ENCODE results near the gene MMP14. TPM values are rescaled to one million over a fixed set of nuclear protein-coding genes. Genes with fewer than 3 reads are reported as not detected.

Gene MMP14
- total RNA-seq, 1 experiment from 2014 or later = 17.8 TPM

GRCh38 chr14:22849212-22849819 lies 12.9 kb downstream of the MMP14 start:
- RAD21 ChIA-PET (ENCODE audit: low non-redundant PET in 1 of 2, low total read pairs in 2 of 2, uncharacterized antibody in 2 of 2, unreplicated experiment in 2 of 2) = no interaction called here
- Histone ChIP-seq H3K9ac (ENCODE audit: low read length) (no peak overlapping the region), H3K36me3 (ENCODE audit: control insufficient read depth in 1 of 2, insufficient read depth in 2 of 2, low read length in 2 of 2) (no peaks in the 10 kb centered on the region), H3K9me3 (ENCODE audit: control insufficient read depth in 1 of 2, insufficient read depth in 1 of 2, low read depth in 1 of 2, low read length in 2 of 2) (no peaks in the 10 kb centered on the region), H3K27me3 (ENCODE audit: insufficient read depth, low read length) (no peaks in the 10 kb centered on the region), H4K20me1 (ENCODE audit: insufficient read depth) (no peaks in the 10 kb centered on the region), H2AFZ (ENCODE audit: low read depth, low read length, poor library complexity, severe bottlenecking) (no peak overlapping the region), H3K4me2 (ENCODE audit: low read length) (no peak overlapping the region), H3K27ac (ENCODE audit: low read depth, low read length) (no peak overlapping the region), H3K4me3 (replicated peaks in 1 of 2; ENCODE audit: low read depth in 1 of 2, low read length in 2 of 2) (no peak overlapping the region), H3K4me1 (ENCODE audit: control insufficient read depth in 1 of 2, insufficient read depth in 2 of 2, low read length in 2 of 2) (peaks cover 3 to 12% of the 10 kb centered on the region in 2 experiments; a peak in 2 of 4 replicates), H3K79me2 (ENCODE audit: insufficient read depth, low read length) (no peaks in the 10 kb centered on the region), H3K9me2 (ENCODE audit: insufficient read depth) (no peaks in the 10 kb centered on the region)
- no peak for TF ChIP-seq ZFX (IDR thresholded peaks at IDR 0.05)
- no peak for TF ChIP-seq ELF1 (IDR thresholded peaks at IDR 0.05; ENCODE audit: borderline replicate concordance, low read depth)
- TF ChIP-seq POLR2A (IDR thresholded peaks at IDR 0.05; ENCODE audit: borderline replicate concordance, extremely low read depth, insufficient read depth, insufficient read length) = no peak
- no peak for TF ChIP-seq ATF3 (IDR thresholded peaks at IDR 0.05)
- TF ChIP-seq SRF (IDR thresholded peaks at IDR 0.05; ENCODE audit: low read depth) = no peak
- no peak for TF ChIP-seq EZH2 (IDR thresholded peaks at IDR 0.05)
- no peak for TF ChIP-seq JUND (IDR thresholded peaks at IDR 0.05)
- TF ChIP-seq SP1 (IDR thresholded peaks at IDR 0.05; ENCODE audit: low read depth) = no peak
- no peak for TF ChIP-seq MAX (IDR thresholded peaks at IDR 0.05)
- no peak for TF ChIP-seq RAD21 (IDR thresholded peaks at IDR 0.05; ENCODE audit: low read depth)
- CTCF ChIA-PET = no interaction called here
- intact Hi-C loops (cut with micrococcal nuclease) = no loop called here
- POLR2A ChIA-PET = no interaction called here
- ATAC-seq (no peak), DNase-seq (ENCODE audit: low read depth, low spot score) (no peak)
- BruUV-seq (replicated peaks) = no TSS peak

GRCh38 chr14:22850944-22851764 lies 14.8 kb downstream of the MMP14 start:
- Histone ChIP-seq H3K27me3 (ENCODE audit: insufficient read depth, low read length) (no peaks in the 10 kb centered on the region), H3K79me2 (ENCODE audit: insufficient read depth, low read length) (no peaks in the 10 kb centered on the region), H3K36me3 (ENCODE audit: control insufficient read depth in 1 of 2, insufficient read depth in 2 of 2, low read length in 2 of 2) (no peaks in the 10 kb centered on the region), H3K9me2 (ENCODE audit: insufficient read depth) (no peaks in the 10 kb centered on the region), H2AFZ (ENCODE audit: low read depth, low read length, poor library complexity, severe bottlenecking) (no peak overlapping the region), H4K20me1 (ENCODE audit: insufficient read depth) (no peaks in the 10 kb centered on the region), H3K4me3 (replicated peaks in 1 of 2; ENCODE audit: low read depth in 1 of 2, low read length in 2 of 2) (no peak overlapping the region), H3K4me1 (ENCODE audit: control insufficient read depth in 1 of 2, insufficient read depth in 2 of 2, low read length in 2 of 2) (peaks cover 3 to 19% of the 10 kb centered on the region in 2 experiments; a peak in 2 of 4 replicates), H3K4me2 (ENCODE audit: low read length) (no peak overlapping the region), H3K9me3 (ENCODE audit: control insufficient read depth in 1 of 2, insufficient read depth in 1 of 2, low read depth in 1 of 2, low read length in 2 of 2) (no peaks in the 10 kb centered on the region), H3K27ac (ENCODE audit: low read depth, low read length) (no peak overlapping the region), H3K9ac (ENCODE audit: low read length) (no peak overlapping the region)
- intact Hi-C loops (cut with micrococcal nuclease) = no loop called here
- ATAC-seq (no peak), DNase-seq (ENCODE audit: low read depth, low spot score) (no peak)
- CTCF ChIA-PET = interaction anchor here (1.0 to 5.6 kb wide), 7 partner anchors 20 to 281 kb away, joined by 4 to 41 read pairs (median 7); partner anchors contain the start of gene LRP10
- RAD21 ChIA-PET (ENCODE audit: low non-redundant PET in 1 of 2, low total read pairs in 2 of 2, uncharacterized antibody in 2 of 2, unreplicated experiment in 2 of 2) = no interaction called here
- TF ChIP-seq ATF3 (IDR thresholded peaks at IDR 0.05) (no peak), TCF7L2 (IDR thresholded peaks at IDR 0.05; ENCODE audit: borderline replicate concordance, extremely low read depth, insufficient read depth, insufficient read length) (no peak), POLR2A (IDR thresholded peaks at IDR 0.05; ENCODE audit: borderline replicate concordance, extremely low read depth, insufficient read depth, insufficient read length) (no peak), CTCF (IDR thresholded peaks at IDR 0.05 in 2 of 3, conservative IDR thresholded peaks at IDR 0.05 in 1 of 3; ENCODE audit: borderline replicate concordance in 1 of 3, insufficient read depth in 1 of 3, low read depth in 2 of 3, low read length in 2 of 3) (no peak), ZFX (IDR thresholded peaks at IDR 0.05) (no peak), JUND (IDR thresholded peaks at IDR 0.05) (no peak), SRF (IDR thresholded peaks at IDR 0.05; ENCODE audit: low read depth) (no peak), EZH2phosphoT487 (IDR thresholded peaks at IDR 0.05; ENCODE audit: borderline replicate concordance) (no peak), SP1 (IDR thresholded peaks at IDR 0.05; ENCODE audit: low read depth) (no peak), EGR1 (IDR thresholded peaks at IDR 0.05; ENCODE audit: low read depth) (no peak)
- POLR2A ChIA-PET = no interaction called here
- no TSS peak for BruUV-seq (replicated peaks)
